HUES64 (cell line): ENCODE results near the gene MAPRE2.

ENCODE experiments used
- H3K27ac ChIP-seq: 2 replicates; pipeline ENCODE4 v1.7.0; 2013; ENCODE audit warnings: low read depth, low read length, inconsistent platforms
- H3K27me3 ChIP-seq: 2 replicates; pipeline ENCODE4 v1.6.1; 2013; ENCODE audit warnings: mild to moderate bottlenecking, low read length; ENCODE audit not compliant: insufficient read depth
- H3K36me3 ChIP-seq: 2 replicates; pipeline ENCODE4 v1.6.1; 2013; ENCODE audit warnings: mild to moderate bottlenecking, low read length; ENCODE audit not compliant: insufficient read depth
- H3K4me1 ChIP-seq: 2 replicates; pipeline ENCODE4 v1.6.1; 2013; ENCODE audit warnings: mild to moderate bottlenecking, low read length, moderate library complexity; ENCODE audit not compliant: insufficient read depth
- H3K4me3 ChIP-seq: 2 replicates; pipeline ENCODE4 v1.5.1; 2013; ENCODE audit warnings: mild to moderate bottlenecking, low read length, moderate library complexity
- H3K9ac ChIP-seq: 2 replicates; pipeline ENCODE4 v1.6.1; 2013; ENCODE audit warnings: mild to moderate bottlenecking, low read depth, low read length
- H3K9me3 ChIP-seq: 2 replicates; pipeline ENCODE4 v1.6.1; 2013; ENCODE audit warnings: low read depth, low read length; ENCODE audit not compliant: insufficient read depth
- WGBS: fragments of 150-250, 120-280 bp; methylation state at CpG from one replicate; pipeline ENCODE4 v1.1.7; 2013; ENCODE audit warnings: missing lambda C conversion rate; 5-methylcytosine and 5-hydroxymethylcytosine counted together

Gene MAPRE2

DNA sequence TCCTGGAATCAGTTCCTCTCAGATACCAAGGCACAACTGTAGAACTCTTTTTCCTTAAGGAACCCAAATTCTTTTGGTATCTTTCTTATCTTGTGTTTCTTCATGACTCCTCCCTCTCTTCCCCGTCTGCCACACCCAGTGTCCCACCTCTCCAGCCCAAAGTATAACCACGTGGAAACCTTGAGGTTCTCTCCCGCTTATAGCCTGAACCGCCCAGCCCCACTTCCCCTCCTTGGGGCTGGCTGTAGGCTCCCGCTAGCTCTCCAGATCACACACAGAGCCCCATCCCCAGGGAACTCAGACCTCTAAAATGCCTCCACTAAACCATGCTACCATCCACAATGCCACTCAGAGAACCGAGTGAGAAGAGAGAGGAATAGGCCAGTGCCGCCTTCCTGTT is 87.5 kb downstream of the MAPRE2 start:
- no peaks in the 10 kb centered on the region for H3K27me3 ChIP-seq
- H3K27ac ChIP-seq = no peak overlapping the region
- H3K9me3 ChIP-seq = no peaks in the 10 kb centered on the region
- H3K9ac ChIP-seq = no peak overlapping the region
- no peak overlapping the region for H3K4me3 ChIP-seq
- no peaks in the 10 kb centered on the region for H3K4me1 ChIP-seq
- 92% methylated on average over 7 of the region's 7 CpGs for WGBS
- peaks cover 7% of the 10 kb centered on the region; the same call in 1 of the 2 replicates for H3K36me3 ChIP-seq

DNA sequence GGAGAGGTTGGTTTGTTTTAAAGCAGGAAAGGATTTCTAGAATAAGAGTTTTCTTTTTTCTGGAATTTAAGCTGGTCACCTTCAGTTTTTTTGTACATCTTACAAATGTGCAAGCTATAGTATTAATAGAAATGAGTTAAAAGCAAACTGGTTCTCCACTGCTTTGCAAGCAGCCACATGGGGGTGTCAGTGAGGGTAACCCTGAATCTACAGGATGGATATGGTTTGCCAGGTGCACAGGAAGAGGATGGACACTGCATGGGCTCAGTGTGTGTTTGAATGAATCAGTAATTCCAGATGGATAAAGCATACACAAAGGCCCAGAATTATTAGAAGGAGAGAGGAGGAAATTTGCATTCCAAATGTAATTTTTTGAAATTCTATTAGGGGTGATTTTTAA is 89.0 kb downstream of the MAPRE2 start:
- H3K9ac ChIP-seq = no peak overlapping the region
- H3K36me3 ChIP-seq = peaks cover 7% of the 10 kb centered on the region; the same call in 1 of the 2 replicates
- no peaks in the 10 kb centered on the region for H3K9me3 ChIP-seq
- H3K4me3 ChIP-seq = no peak overlapping the region
- peaks cover 5% of the 10 kb centered on the region; the same call in 1 of the 2 replicates for H3K4me1 ChIP-seq
- no peak overlapping the region for H3K27ac ChIP-seq
- H3K27me3 ChIP-seq = no peaks in the 10 kb centered on the region

DNA sequence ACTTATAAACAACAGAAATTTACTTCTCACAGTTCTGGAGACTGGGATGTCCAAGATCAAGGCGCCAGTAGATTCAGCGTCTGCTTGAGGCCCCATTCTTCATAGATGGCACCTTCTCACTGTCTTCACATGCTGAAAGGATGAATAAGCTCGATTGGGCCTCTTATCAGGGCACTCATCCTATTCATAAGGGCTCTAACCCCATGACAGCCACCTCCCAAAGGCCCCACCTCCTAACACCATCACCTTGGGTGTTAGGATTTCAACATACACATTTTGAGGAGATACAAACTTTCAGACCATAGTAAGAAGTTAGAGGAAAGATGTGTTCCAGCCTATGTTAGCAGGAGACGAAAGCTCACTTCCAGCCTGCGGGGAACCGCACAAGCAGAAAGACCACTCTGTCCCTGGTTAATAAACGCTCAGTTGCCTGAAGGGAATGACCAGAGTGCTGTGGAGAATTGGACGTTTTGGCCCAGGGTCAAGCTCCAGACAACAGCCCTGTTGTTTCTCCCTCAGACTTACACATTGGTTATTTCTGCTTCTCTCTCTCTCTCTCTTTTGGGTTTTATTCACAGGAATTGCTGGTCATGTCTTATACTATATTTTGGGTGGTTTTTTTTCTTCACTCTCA is 90.3 kb downstream of the MAPRE2 start:
- Histone ChIP-seq H3K9me3 (no peaks in the 10 kb centered on the region), H3K27ac (no peak overlapping the region), H3K27me3 (no peaks in the 10 kb centered on the region), H3K9ac (no peak overlapping the region), H3K36me3 (peaks cover 7% of the 10 kb centered on the region; the same call in 1 of the 2 replicates), H3K4me1 (peaks cover 6% of the 10 kb centered on the region; the same call in 1 of the 2 replicates), H3K4me3 (no peak overlapping the region)
- 91% methylated on average over 8 of the region's 8 CpGs for WGBS

DNA sequence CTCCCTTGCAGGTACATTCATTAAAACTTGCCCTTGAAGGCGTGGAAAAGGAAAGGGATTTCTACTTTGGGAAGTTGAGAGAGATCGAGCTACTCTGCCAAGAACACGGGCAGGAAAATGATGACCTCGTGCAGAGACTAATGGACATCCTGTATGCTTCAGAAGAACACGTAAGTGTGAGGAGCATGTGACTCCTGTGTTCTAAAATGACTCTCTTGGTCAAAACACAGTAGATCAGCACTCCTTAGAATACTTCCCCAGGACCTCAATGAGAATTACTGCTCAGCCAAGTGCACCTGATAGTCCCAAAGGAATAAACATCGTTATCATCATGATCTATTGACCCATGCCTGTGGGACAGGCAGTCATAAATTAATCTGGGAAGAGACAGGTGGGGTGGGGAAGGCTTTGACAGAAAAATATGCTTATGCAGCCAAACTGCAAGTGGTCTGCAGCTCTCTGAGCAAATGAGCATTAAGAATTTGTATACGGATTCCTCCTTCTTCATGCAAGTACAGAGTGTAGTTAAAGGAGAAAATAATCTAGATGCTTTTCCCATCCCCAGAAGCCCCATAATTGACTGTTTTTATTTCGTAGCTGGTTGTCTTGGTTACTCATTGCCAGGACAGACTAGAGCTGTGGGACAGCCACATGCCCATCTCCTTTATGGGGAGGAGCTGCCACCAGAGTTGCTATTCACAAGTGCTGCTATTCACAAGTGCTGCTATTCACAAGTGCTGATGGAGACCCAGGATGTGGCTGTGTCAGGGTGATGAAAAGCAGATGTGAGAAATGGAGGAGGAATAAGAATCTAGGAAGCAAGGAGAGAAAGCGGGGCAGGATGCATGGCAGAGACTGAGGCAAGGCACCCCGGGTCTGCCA is 91.0 kb downstream of the MAPRE2 start:
- Histone ChIP-seq H3K4me1 (peaks cover 6% of the 10 kb centered on the region; the same call in 1 of the 2 replicates), H3K27me3 (no peaks in the 10 kb centered on the region), H3K9ac (no peak overlapping the region), H3K4me3 (no peak overlapping the region), H3K27ac (no peak overlapping the region), H3K9me3 (no peaks in the 10 kb centered on the region), H3K36me3 (peaks cover 7% of the 10 kb centered on the region; the same call in 1 of the 2 replicates)
- WGBS = 94% methylated on average over 10 of the region's 10 CpGs

DNA sequence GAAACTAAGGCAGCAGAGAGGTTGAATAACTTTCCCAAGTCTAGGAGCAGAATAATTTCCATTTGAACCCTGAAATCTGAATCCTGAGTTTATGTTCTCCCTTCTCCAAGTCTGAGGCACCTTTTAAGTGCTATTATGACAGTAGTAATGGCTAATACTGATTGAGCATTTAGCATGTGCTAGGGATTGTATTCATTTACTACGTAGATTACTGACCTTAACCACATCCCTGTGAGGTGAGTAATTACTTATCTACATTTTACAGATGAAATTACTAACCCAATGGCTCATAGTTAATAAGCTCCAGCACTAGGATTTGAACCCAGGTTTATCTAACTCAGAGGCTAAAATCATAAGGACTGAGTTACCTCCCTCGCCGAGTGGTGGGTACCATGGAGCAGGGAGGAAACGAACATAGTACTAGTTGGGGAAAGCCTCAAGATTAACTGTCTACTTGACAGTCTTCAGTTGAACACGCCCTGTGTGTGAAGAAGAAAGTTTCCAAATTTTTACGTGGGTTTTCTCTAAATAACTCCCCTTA is 93.0 kb downstream of the MAPRE2 start:
- Histone ChIP-seq H3K4me1 (peaks cover 8% of the 10 kb centered on the region; the same call in 1 of the 2 replicates), H3K27me3 (no peaks in the 10 kb centered on the region), H3K27ac (no peak overlapping the region), H3K9ac (no peak overlapping the region), H3K9me3 (no peaks in the 10 kb centered on the region), H3K36me3 (peaks cover 7% of the 10 kb centered on the region; the same call in 1 of the 2 replicates), H3K4me3 (no peak overlapping the region)
- WGBS = 94% methylated on average over 5 of the region's 6 CpGs

DNA sequence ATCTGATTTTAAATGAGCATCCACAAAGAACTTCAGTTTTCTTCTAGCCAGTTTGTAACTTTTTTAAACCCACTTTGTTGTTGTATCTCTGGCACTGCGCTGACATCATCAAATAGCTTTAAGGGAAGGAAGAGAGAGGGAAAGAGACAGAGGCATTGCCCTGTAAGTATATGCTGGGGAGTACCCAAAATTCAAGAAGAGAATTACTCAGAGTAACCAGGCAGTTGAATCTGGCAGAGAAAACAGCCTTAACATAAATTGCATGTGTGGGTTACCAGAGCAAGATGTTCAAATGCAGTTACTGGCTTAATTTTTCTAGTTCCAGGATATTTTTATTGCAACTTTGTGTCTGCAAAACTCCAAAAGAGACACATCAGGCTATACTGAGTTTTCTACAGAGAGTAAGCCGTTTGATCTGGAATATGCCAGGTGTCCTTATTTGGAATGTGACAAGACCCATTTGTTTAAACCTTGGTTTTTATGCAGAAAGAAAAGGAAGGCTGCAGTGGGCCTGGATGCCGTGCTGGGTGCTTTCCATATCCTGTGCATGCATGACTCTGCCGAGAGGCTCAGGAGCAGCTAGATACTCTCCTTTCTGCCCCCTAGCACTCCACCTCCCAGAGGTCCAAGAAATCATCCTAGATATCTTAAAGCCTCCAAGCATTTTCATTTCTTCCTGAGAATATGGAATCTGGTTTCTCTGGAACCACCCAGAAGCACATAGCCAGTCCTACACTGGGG is 93.7 kb downstream of the MAPRE2 start:
- H3K4me3 ChIP-seq = no peak overlapping the region
- peaks cover 15% of the 10 kb centered on the region; the same call in 1 of the 2 replicates for H3K4me1 ChIP-seq
- WGBS = 84% methylated on average over 4 of the region's 4 CpGs
- no peak overlapping the region for H3K27ac ChIP-seq
- 0 out of 2 replicates have a peak overlapping the region, but pooled peaks have one; percentile 25 for H3K9ac ChIP-seq
- peaks cover 7% of the 10 kb centered on the region; the same call in 1 of the 2 replicates for H3K36me3 ChIP-seq
- no peaks in the 10 kb centered on the region for H3K27me3 ChIP-seq
- H3K9me3 ChIP-seq = no peaks in the 10 kb centered on the region

DNA sequence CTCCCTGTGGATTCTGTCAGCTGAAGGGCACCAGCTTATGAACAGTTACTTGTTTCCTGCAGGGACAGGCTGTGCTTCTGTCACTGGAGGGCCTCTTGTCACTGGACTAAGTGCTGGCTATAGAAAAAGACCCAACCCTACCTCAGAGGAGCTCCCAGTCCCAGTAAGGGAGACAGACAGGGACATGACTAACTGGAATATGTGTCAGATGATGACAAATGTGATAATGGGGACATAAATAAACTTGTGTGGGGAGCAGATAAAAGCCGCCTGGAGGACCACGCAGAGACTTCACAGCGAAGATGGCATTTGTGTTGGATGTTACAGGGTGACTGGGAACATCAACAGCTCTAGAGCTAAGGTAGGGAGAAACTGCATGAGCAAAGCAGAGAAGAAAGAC is 95.0 kb downstream of the MAPRE2 start:
- no peak overlapping the region for H3K9ac ChIP-seq
- no peaks in the 10 kb centered on the region for H3K27me3 ChIP-seq
- H3K36me3 ChIP-seq = peaks cover 7% of the 10 kb centered on the region; the same call in 1 of the 2 replicates
- no peak overlapping the region for H3K27ac ChIP-seq
- no peak overlapping the region for H3K4me3 ChIP-seq
- H3K9me3 ChIP-seq = no peaks in the 10 kb centered on the region
- WGBS = 94% methylated on average over 3 of the region's 3 CpGs
- H3K4me1 ChIP-seq = peaks cover 15% of the 10 kb centered on the region; the same call in 1 of the 2 replicates

DNA sequence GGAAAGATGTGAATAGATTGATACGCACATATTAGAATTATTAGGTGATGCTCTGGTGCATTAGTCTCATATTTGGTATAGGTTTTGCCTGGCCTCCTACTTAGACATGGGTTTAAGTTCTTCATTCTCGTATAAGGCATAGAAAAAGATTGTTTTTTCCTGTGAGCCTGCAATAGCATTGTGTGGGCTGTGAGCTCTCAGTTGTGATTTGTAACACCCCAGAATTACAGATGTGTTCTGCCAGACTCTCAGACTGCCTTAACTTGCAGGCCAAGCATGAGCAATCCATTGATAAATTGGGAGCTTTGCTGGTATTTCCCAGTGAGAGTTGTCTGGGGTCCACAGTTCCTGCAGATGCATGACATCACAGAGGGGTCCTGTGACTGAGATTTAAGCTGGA is 95.7 kb downstream of the MAPRE2 start:
- H3K9ac ChIP-seq = no peak overlapping the region
- no peaks in the 10 kb centered on the region for H3K27me3 ChIP-seq
- H3K4me1 ChIP-seq = peaks cover 15% of the 10 kb centered on the region; the same call in 1 of the 2 replicates
- H3K9me3 ChIP-seq = no peaks in the 10 kb centered on the region
- WGBS = 90% methylated on average over 2 of the region's 2 CpGs
- no peak overlapping the region for H3K27ac ChIP-seq
- H3K36me3 ChIP-seq = peaks cover 7% of the 10 kb centered on the region; the same call in 1 of the 2 replicates
- H3K4me3 ChIP-seq = no peak overlapping the region

DNA sequence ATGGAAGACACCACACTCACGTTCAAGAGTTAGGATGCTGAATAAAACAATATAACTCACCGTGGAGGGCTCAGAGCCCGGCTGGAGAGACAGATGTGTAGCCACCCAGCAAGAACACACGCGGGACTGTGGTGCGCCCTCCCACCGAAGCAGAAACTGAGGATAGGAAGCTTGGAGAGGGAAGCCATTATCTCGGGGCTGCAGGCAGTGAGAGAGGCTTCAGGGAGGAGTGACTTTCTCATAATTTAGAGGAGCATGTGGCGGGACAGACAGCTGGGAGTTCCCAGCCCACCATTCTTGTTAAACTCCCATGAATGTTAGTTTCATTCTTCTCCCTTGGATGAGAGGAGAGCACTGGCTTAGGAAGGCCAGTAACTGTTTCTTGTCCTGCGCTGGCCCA is 96.4 kb downstream of the MAPRE2 start:
- 96% methylated on average over 10 of the region's 10 CpGs for WGBS

DNA sequence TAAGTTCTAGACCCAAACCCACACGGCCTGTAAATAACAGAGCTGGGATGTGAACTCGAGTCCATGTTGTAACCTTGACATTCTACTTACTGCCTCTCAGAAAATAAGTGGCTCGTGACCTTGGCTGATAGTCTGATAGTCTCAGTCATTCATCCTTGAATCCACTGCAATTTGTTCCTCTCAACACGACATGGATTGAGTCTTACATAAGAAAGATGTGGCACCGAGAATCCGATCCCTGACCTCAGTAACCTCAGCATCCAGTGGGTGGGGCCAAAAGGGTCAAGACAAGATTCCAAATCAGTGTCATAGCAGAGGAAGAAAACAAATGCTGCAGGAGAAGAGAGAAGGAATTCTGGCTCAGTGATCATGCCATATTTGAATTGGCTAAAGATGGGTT is 97.6 kb downstream of the MAPRE2 start:
- H3K27me3 ChIP-seq = no peaks in the 10 kb centered on the region
- 91% methylated on average over 6 of the region's 6 CpGs for WGBS
- H3K36me3 ChIP-seq = no peaks in the 10 kb centered on the region
- H3K4me1 ChIP-seq = peaks cover 17% of the 10 kb centered on the region; the same call in 1 of the 2 replicates
- H3K4me3 ChIP-seq = no peak overlapping the region
- H3K9me3 ChIP-seq = no peaks in the 10 kb centered on the region
- H3K9ac ChIP-seq = no peak overlapping the region
- no peak overlapping the region for H3K27ac ChIP-seq

More for the DNA sequence above, 96.4 kb downstream of the MAPRE2 start:
- H3K4me3 ChIP-seq = no peak overlapping the region
- no peak overlapping the region for H3K9ac ChIP-seq
- H3K9me3 ChIP-seq = no peaks in the 10 kb centered on the region
- H3K27me3 ChIP-seq = no peaks in the 10 kb centered on the region
- peaks cover 15% of the 10 kb centered on the region; the same call in 1 of the 2 replicates for H3K4me1 ChIP-seq
- H3K36me3 ChIP-seq = no peaks in the 10 kb centered on the region
- no peak overlapping the region for H3K27ac ChIP-seq
